H1 (cell line): ENCODE results near the gene ZHX3. TPM values are rescaled to one million over a fixed set of nuclear protein-coding genes. Genes with fewer than 3 reads are reported as not detected.
A peak's percentile ranks its signal among the peaks of the same experiment; 100 is the strongest.

Experiments used
- CTCF ChIA-PET: fragments of 300-600 bp; sonication (Branson Sonifier 250); formaldehyde crosslinking; loops from one replicate; lab custom pipeline; 2021; ENCODE audit not compliant: partially characterized antibody; lab: Charles Lee
- POLR2A ChIA-PET: fragments of 300-600 bp; sonication (Branson Sonifier 250); formaldehyde crosslinking; loops from one replicate; lab custom pipeline; 2021; ENCODE audit warnings: inconsistent platforms; ENCODE audit not compliant: partially characterized antibody; lab: Charles Lee
- DNase-seq, 2 experiments: peaks; one replicate each; pipeline versions ENCODE4 v3.0.0 to v3.0.0-alpha.2; 2010 to 2022; ENCODE audit warnings: low spot score in 2 of 2, low read depth in 1 of 2, mixed read lengths in 1 of 2
- FAIRE-seq: peaks from 2 replicates; lab custom pipeline; 2011; peaks lifted over from hg19 to GRCh38; lab: Jason Lieb, UNC
- H2AFZ ChIP-seq: 2 replicates; pipeline ENCODE4 v1.8.1; 2012; ENCODE audit warnings: low read length, inconsistent platforms
- H2AK5ac ChIP-seq: 2 replicates; pipeline ENCODE4 v1.6.1; 2013; ENCODE audit warnings: low read depth, low read length
- H2BK120ac ChIP-seq: replicated peaks from 2 replicates; pipeline ENCODE3; 2013; ENCODE audit warnings: low read depth, low read length, inconsistent platforms
- H2BK12ac ChIP-seq: 2 replicates; pipeline ENCODE4 v1.6.1; 2013; ENCODE audit warnings: low read depth, low read length
- H2BK15ac ChIP-seq: 2 replicates; pipeline ENCODE4 v1.6.1; 2013; ENCODE audit warnings: low read length
- H2BK20ac ChIP-seq: 2 replicates; pipeline ENCODE4 v1.6.1; 2013; ENCODE audit warnings: low read length
- H2BK5ac ChIP-seq: 2 replicates; pipeline ENCODE4 v1.6.1; 2013; ENCODE audit warnings: low read depth, low read length
- H3K14ac ChIP-seq: 2 replicates; pipeline ENCODE4 v1.6.1; 2013; ENCODE audit warnings: inconsistent platforms; ENCODE audit not compliant: insufficient read length
- H3K18ac ChIP-seq: 2 replicates; pipeline ENCODE4 v1.6.1; 2013; ENCODE audit warnings: low read length; ENCODE audit errors: extremely low read depth
- H3K23ac ChIP-seq: 2 replicates; pipeline ENCODE4 v1.6.1; 2013; ENCODE audit warnings: inconsistent platforms; ENCODE audit not compliant: insufficient read length
- H3K23me2 ChIP-seq: 2 replicates; pipeline ENCODE4 v1.6.1; 2013; ENCODE audit warnings: low read depth, low read length
- H3K27ac ChIP-seq: 2 replicates; pipeline ENCODE4 v1.6.1; 2011; ENCODE audit warnings: low read depth, low read length, inconsistent platforms
- H3K27me3 ChIP-seq, 4 experiments: replicated peaks in 1 of 4; 1 replicate in 1 of 4; 2 replicates in 3 of 4; pipeline versions ENCODE4 v1.6.1 to v1.8.1; 2011 to 2013; ENCODE audit warnings: low read length in 3 of 4, mild to moderate bottlenecking in 3 of 4, inconsistent platforms in 2 of 4, mixed read lengths in 2 of 4, moderate library complexity in 1 of 4; ENCODE audit not compliant: control insufficient read depth in 3 of 4, insufficient read depth in 3 of 4; ENCODE audit errors: extremely low read depth in 1 of 4
- H3K36me3 ChIP-seq, 4 experiments: 2 replicates each; pipeline versions ENCODE4 v1.6.1 to v1.8.1; 2011 to 2013; ENCODE audit warnings: mild to moderate bottlenecking in 4 of 4, low read length in 3 of 4, moderate library complexity in 2 of 4, control low read depth in 1 of 4, inconsistent platforms in 1 of 4; ENCODE audit not compliant: insufficient read depth in 4 of 4, control insufficient read depth in 2 of 4
- H3K4ac ChIP-seq: replicated peaks from 2 replicates; pipeline ENCODE3; 2013; ENCODE audit warnings: low read length, low read depth, mixed read lengths, inconsistent platforms; ENCODE audit not compliant: insufficient read length
- H3K4me1 ChIP-seq, 4 experiments: replicated peaks in 1 of 4; 1 replicate in 1 of 4; 2 replicates in 3 of 4; pipeline versions ENCODE4 v1.6.1 to v1.8.1; 2011 to 2013; ENCODE audit warnings: low read length in 3 of 4, inconsistent platforms in 2 of 4, mixed read lengths in 1 of 4; ENCODE audit not compliant: insufficient read depth in 4 of 4, control insufficient read depth in 3 of 4
- H3K4me2 ChIP-seq, 2 experiments: 2 replicates each; pipeline versions ENCODE4 v1.6.1 to v1.8.1; 2011 to 2013; ENCODE audit warnings: low read depth in 2 of 2, low read length in 2 of 2, control low read depth in 1 of 2, inconsistent platforms in 1 of 2, mild to moderate bottlenecking in 1 of 2; ENCODE audit not compliant: insufficient read depth in 1 of 2
- H3K4me3 ChIP-seq, 4 experiments: fragments of 200-600, 300-600 bp in 1 of 4; sonication (generic), shearing (Covaris generic), sonication (Bioruptor Twin) in 1 of 4; 2 replicates each; pipeline versions ENCODE4 v1.5.1 to v1.8.1; 2011 to 2016; ENCODE audit warnings: low read length in 4 of 4, low read depth in 3 of 4, control low read depth in 2 of 4, inconsistent platforms in 2 of 4, mild to moderate bottlenecking in 2 of 4, mixed read lengths in 1 of 4, moderate library complexity in 1 of 4; ENCODE audit not compliant: insufficient read depth in 2 of 4; ENCODE audit errors: extremely low read depth in 1 of 4
- H3K56ac ChIP-seq: replicated peaks from 2 replicates; pipeline ENCODE3; 2013; ENCODE audit warnings: low read depth, mild to moderate bottlenecking, mixed read lengths, low read length, inconsistent platforms; ENCODE audit not compliant: insufficient read length
- H3K79me1 ChIP-seq: 2 replicates; pipeline ENCODE4 v1.6.1; 2013; ENCODE audit warnings: low read depth, low read length, control low read depth
- H3K79me2 ChIP-seq, 2 experiments: 2 replicates each; pipeline versions ENCODE4 v1.6.1 to v1.8.1; 2012 to 2013; ENCODE audit warnings: low read length in 2 of 2, mild to moderate bottlenecking in 2 of 2, inconsistent platforms in 1 of 2; ENCODE audit not compliant: insufficient read depth in 2 of 2, control insufficient read depth in 1 of 2
- H3K9ac ChIP-seq, 4 experiments: replicated peaks in 1 of 4; 1 replicate in 1 of 4; 2 replicates in 3 of 4; pipeline versions ENCODE4 v1.6.1 to v1.8.1; 2011 to 2013; ENCODE audit warnings: low read depth in 3 of 4, low read length in 3 of 4, control low read depth in 2 of 4, mild to moderate bottlenecking in 2 of 4, moderate library complexity in 2 of 4, inconsistent platforms in 1 of 4; ENCODE audit errors: extremely low read depth in 1 of 4
- H3K9me3 ChIP-seq, 2 experiments: 2 replicates each; pipeline versions ENCODE4 v1.6.1 to v1.8.1; 2012 to 2013; ENCODE audit warnings: mild to moderate bottlenecking in 2 of 2, moderate library complexity in 2 of 2, control low read depth in 1 of 2, inconsistent platforms in 1 of 2, low read depth in 1 of 2, low read length in 1 of 2, mixed read lengths in 1 of 2; ENCODE audit not compliant: insufficient read depth in 2 of 2
- H4K20me1 ChIP-seq, 2 experiments: replicated peaks in 1 of 2; 2 replicates each; pipeline versions ENCODE3 to v1.8.1; 2011 to 2013; ENCODE audit warnings: inconsistent platforms in 2 of 2, low read length in 2 of 2, mild to moderate bottlenecking in 1 of 2; ENCODE audit not compliant: insufficient read depth in 2 of 2, control insufficient read depth in 1 of 2
- H4K5ac ChIP-seq: 2 replicates; pipeline ENCODE4 v1.6.1; 2013; ENCODE audit warnings: low read length, low read depth, mixed read lengths, inconsistent platforms; ENCODE audit not compliant: insufficient read length
- H4K8ac ChIP-seq: 2 replicates; pipeline ENCODE4 v1.8.0; 2013; ENCODE audit warnings: mild to moderate bottlenecking, moderate library complexity, low read length, inconsistent platforms; ENCODE audit not compliant: insufficient read depth; ENCODE audit errors: extremely low read depth
- H4K91ac ChIP-seq: replicated peaks from 2 replicates; pipeline ENCODE3; 2013; ENCODE audit warnings: low read length, mixed read lengths, inconsistent platforms; ENCODE audit not compliant: insufficient read length
- E2F6 ChIP-seq: IDR thresholded peaks from 2 replicates; pipeline ENCODE4 v1.6.1; 2012; ENCODE audit warnings: inconsistent platforms
- KDM4A ChIP-seq: IDR thresholded peaks from one replicate; pipeline ENCODE4 v1.7.1; 2012; ENCODE audit warnings: low read depth, mild to moderate bottlenecking, moderate library complexity, low read length, inconsistent platforms; ENCODE audit not compliant: severe bottlenecking
- KDM5A ChIP-seq: fragments of 200-600 bp; IDR thresholded peaks from 2 replicates; pipeline ENCODE4 v1.7.1; 2012; ENCODE audit warnings: mild to moderate bottlenecking, low read length, inconsistent platforms, mixed read lengths
- NRF1 ChIP-seq: IDR thresholded peaks from 2 replicates; pipeline ENCODE4 v1.6.1; 2011; ENCODE audit warnings: mild to moderate bottlenecking, low read depth, low read length, improper control_type of control experiment
- PHF8 ChIP-seq: fragments of 200-600 bp; sonication (generic); conservative IDR thresholded peaks from 2 replicates; pipeline ENCODE4 v1.7.1; 2012; ENCODE audit warnings: low read depth, mild to moderate bottlenecking, inconsistent platforms, low read length, moderate library complexity
- POLR2A ChIP-seq, 2 experiments: IDR thresholded peaks; 1 replicate in 1 of 2; 2 replicates in 1 of 2; pipeline ENCODE4 v1.6.1; 2011; ENCODE audit warnings: low read depth in 2 of 2, low read length in 2 of 2, mild to moderate bottlenecking in 2 of 2; ENCODE audit errors: control extremely low read depth in 1 of 2
- SIN3A ChIP-seq, 2 experiments: IDR thresholded peaks in 1 of 2; conservative IDR thresholded peaks in 1 of 2; 2 replicates each; pipeline ENCODE4 v1.6.1; 2011 to 2012; ENCODE audit warnings: low read length in 2 of 2, improper control_type of control experiment in 1 of 2, low read depth in 1 of 2, mild to moderate bottlenecking in 1 of 2
- SP2 ChIP-seq: IDR thresholded peaks from 2 replicates; pipeline ENCODE4 v1.6.1; 2012; ENCODE audit warnings: mild to moderate bottlenecking, low read length, inconsistent platforms
- WGBS, 2 experiments: shearing (Covaris generic) in 1 of 2; methylation state at CpG; one replicate each; pipeline versions ENCODE4 v1.1.6 to v1.1.7; 2013 to 2015; ENCODE audit warnings: low lambda C conversion rate in 2 of 2, mixed read lengths in 2 of 2, inconsistent platforms in 1 of 2, low coverage in 1 of 2, missing lambda C conversion rate in 1 of 2; ENCODE audit not compliant: insufficient replicate concordance in 2 of 2, insufficient coverage in 1 of 2, insufficient read length in 1 of 2; ENCODE audit errors: extremely low coverage in 1 of 2, missing lambda C conversion rate in 1 of 2; 5-methylcytosine and 5-hydroxymethylcytosine counted together
- long read RNA-seq, 2 experiments: library from RNA in 1 of 2; library from capped mRNA in 1 of 2; stranded (forward); transcript quantifications; one replicate each; pipeline ENCODE4 v2.0.0, GENCODE V29; 2021; ENCODE audit warnings: inconsistent platforms in 1 of 2
- polyA minus RNA-seq, 3 experiments: library from RNA; depleted of rRNA, polyadenylated mRNA; stranded (reverse); fragments of >200 nt; gene quantifications; 1 replicate in 2 of 3; 2 replicates in 1 of 3; pipeline ENCODE4 v1.2.3, GENCODE V29; 2011
- polyA plus RNA-seq, 7 experiments: library from polyadenylated mRNA; depleted of rRNA in 3 of 7; stranded (reverse) in 5 of 7; unstranded in 2 of 7; fragments of >200 nt in 5 of 7; fragments of 200-250 nt in 2 of 7; gene quantifications; 1 replicate in 5 of 7; 2 replicates in 1 of 7; 4 replicates in 1 of 7; pipeline versions ENCODE4 v1.2.1 to v1.2.3, GENCODE V29; 2011 to 2013; ENCODE audit warnings: missing spikeins in 2 of 7, mixed read lengths in 2 of 7
- total RNA-seq: library from RNA; stranded (reverse); fragmentation: NEBNext Ultra II Directional; extraction: Animal tissue kit (Norgen Biotek cat#: 25700); gene quantifications from 2 replicates; pipeline ENCODE4 v1.2.1, GENCODE V29; 2021

ZHX3 gene
- 5.9 and 7.8 TPM in 2 replicates for total RNA-seq
- 1.00 and 1.8 TPM in 2 replicates for polyA plus RNA-seq (2011; rRNA removed)
- 1.8 TPM for polyA plus RNA-seq (2011; cell fraction: cytosol; rRNA removed)
- polyA plus RNA-seq (2011; cell fraction: nucleus; rRNA removed) = 3.5 TPM
- 1.9 to 3.3 TPM (median 2.3 TPM) in 4 replicates for polyA plus RNA-seq (2012, experiment 1 of 2)
- 0.42 TPM for polyA plus RNA-seq (2012, experiment 2 of 2)
- 2.4 TPM for polyA plus RNA-seq (2013, experiment 1 of 2)
- 2.3 TPM for polyA plus RNA-seq (2013, experiment 2 of 2)
- polyA minus RNA-seq (2011; rRNA and poly(A)+ RNA removed) = 6.3 and 6.4 TPM in 2 replicates
- 1.5 TPM for polyA minus RNA-seq (2011; cell fraction: cytosol; rRNA and poly(A)+ RNA removed)
- polyA minus RNA-seq (2011; cell fraction: nucleus; rRNA and poly(A)+ RNA removed) = 4.8 TPM
- long read RNA-seq, experiment 1, partial matches to known transcripts = 0 of 3 reads
- long read RNA-seq, experiment 1, other reads (novel, unspliced or antisense) = 3 of 3 reads
- long read RNA-seq, experiment 2 = 0 reads

- H3K4me2 ChIP-seq = peak within 1 kb of the TSS; percentile 89 to 94
- peak in 1 of 2 experiments; percentile 16; a peak in 1 of 3 replicates for TF ChIP-seq POLR2A (IDR thresholded peaks at IDR 0.05; ENCODE audit: control extremely low read depth in 1 of 2, low read depth in 2 of 2, low read length in 2 of 2)
- TF ChIP-seq E2F6 = 0 out of 2 replicates have a peak, but pooled peaks have one; percentile 21
- TF ChIP-seq KDM4A = peak; percentile 15
- peak; percentile 29; the same call in 1 of the 2 replicates for TF ChIP-seq PHF8
- peak; percentile 84 for TF ChIP-seq NRF1
- TF ChIP-seq KDM5A = no peak
- TF ChIP-seq SP2 = no peak
- TF ChIP-seq SIN3A (conservative IDR thresholded peaks at IDR 0.05 in 1 of 2, IDR thresholded peaks at IDR 0.05 in 1 of 2; ENCODE audit: low read depth in 1 of 2, low read length in 2 of 2) = no peak
Measured at GRCh38 chr20:41317546-41318270, at the start of gene ZHX3. ZHX3 (minus strand) TSS chr20:41317731; CDS start chr20:41204916, 112,815 bp downstream.

More at GRCh38 chr20:41317546-41318270, at the start of gene ZHX3:
- Histone ChIP-seq H3K79me2 (no peaks in the 10 kb centered on the region), H2BK15ac (no peak within 1 kb of the TSS; the same call in 1 of the 2 replicates), H2BK20ac (no peak within 1 kb of the TSS), H2BK120ac (no peak within 1 kb of the TSS), H3K18ac (peak within 1 kb of the TSS; percentile 98), H3K36me3 (no peaks in the 10 kb centered on the region), H4K91ac (peak within 1 kb of the TSS; percentile 17), H3K27ac (no peak within 1 kb of the TSS), H3K9me3 (no peaks in the 10 kb centered on the region), H4K20me1 (peaks cover 0 to 2% of the 10 kb centered on the region in 2 experiments), H3K23me2 (peaks cover 6% of the 10 kb centered on the region; the same call in 1 of the 2 replicates), H3K23ac (no peak within 1 kb of the TSS), H2AFZ (peak within 1 kb of the TSS; percentile 100), H2BK12ac (no peak within 1 kb of the TSS), H2BK5ac (peak within 1 kb of the TSS; percentile 47; the same call in 1 of the 2 replicates), H3K4ac (no peak within 1 kb of the TSS), H3K9ac (peak within 1 kb of the TSS; percentile 27 to 86 (median 46); a peak in 4 of 7 replicates), H3K4me3 (peak within 1 kb of the TSS; percentile 61 to 83 (median 65)), H3K27me3 (peaks cover 0 to 4% (median 2%) of the 10 kb centered on the region in 4 experiments; a peak in 3 of 7 replicates), H3K14ac (no peak within 1 kb of the TSS), H3K4me1 (peaks cover 0 to 4% (median 1%) of the 10 kb centered on the region in 4 experiments; a peak in 4 of 7 replicates), H2AK5ac (no peak within 1 kb of the TSS), H3K79me1 (no peaks in the 10 kb centered on the region), H4K8ac (peak within 1 kb of the TSS; percentile 62; the same call in 1 of the 2 replicates), H4K5ac (peak within 1 kb of the TSS; percentile 81), H3K56ac (peak within 1 kb of the TSS; percentile 32)
- CTCF ChIA-PET = interaction anchor here (1.1 to 1.7 kb wide), 4 partner anchors 9 to 72 kb away, joined by 3 to 5 read pairs (median 3); no protein-coding TSS in a partner anchor
- DNase-seq = peak; percentile 91 to 98
- FAIRE-seq = no peak
- 4% methylated on average over 40 of the region's 64 CpGs; no CpG with 5 or more reads in 1 of the 2 experiments for WGBS, 2 experiments
- POLR2A ChIA-PET = interaction anchor here (0.6 kb wide), 1 partner anchor 177 kb away, joined by 3 read pairs; no protein-coding TSS in a partner anchor
